Loucy (cell line): ENCODE measurements around the gene C8A.

Source experiments
- CTCF ChIP-seq: fragments of 200-600 bp; sonication (generic); conservative IDR thresholded peaks from 2 replicates; pipeline ENCODE4 v1.5.1; 2014; ENCODE audit warnings: mild to moderate bottlenecking, antibody characterized with exemption, low read length
- EZH2phosphoT487 ChIP-seq: fragments of 200-600 bp; IDR thresholded peaks from 2 replicates; pipeline ENCODE4 v1.6.1; 2018; ENCODE audit warnings: antibody characterized with exemption, mild to moderate bottlenecking, moderate library complexity, borderline replicate concordance

- no peak for TF ChIP-seq CTCF
- no peak for TF ChIP-seq EZH2phosphoT487
Measured at GRCh38 chr1:56917356-56917755, 62.8 kb downstream of the C8A start.
